ENCODE results near the gene TMEM248.
A peak's percentile ranks its signal among the peaks of the same experiment; 100 is the strongest.
"Not testable (repeated sequence)": the region's sequence is repeated elsewhere in the genome, so short reads cannot be mapped to it uniquely, and the experiment has no call there.

TMEM248 gene

DNA sequence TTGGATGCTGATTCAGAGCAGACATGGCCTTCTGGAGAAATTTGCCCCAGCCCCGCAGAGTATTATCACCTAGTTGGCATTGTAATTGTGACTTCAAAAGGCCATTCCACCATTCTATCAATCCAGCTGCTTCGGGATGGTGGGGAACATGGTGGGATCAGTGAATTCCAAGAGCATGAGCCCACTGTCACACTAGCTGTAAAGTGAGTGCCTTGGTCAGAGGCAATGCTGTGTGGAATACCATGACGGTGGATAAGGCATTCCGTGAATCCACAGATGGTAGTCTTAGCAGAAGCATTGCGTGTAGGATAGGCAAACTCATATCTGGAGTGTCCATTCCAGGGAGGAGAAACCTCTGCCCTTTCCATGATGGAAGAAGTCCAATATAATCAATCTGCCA lies 13.3 kb upstream of the TMEM248 start:
- DNase-seq (ENCODE audit: low read depth in 1 of 2, low spot score in 1 of 2), result no peak

DNA sequence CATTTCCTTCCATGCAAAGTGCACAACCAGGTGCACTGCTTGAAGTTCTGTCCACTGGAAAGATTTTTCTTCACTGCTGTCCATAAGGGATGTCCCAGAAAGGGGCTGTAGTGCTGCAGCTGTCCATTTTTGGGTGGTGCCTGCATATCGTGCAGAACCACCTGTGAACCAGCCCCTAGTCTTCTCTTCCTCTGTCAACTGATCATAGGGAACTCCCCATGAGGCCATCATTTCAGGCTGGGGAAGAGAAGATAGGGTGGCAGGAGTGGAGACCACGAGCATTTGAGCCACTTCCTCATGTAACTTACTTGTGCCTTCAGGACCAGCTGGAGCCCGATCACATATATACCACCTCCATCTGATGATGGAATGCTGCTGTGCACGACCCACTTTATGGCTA lies 12.4 kb upstream of the TMEM248 start:
- not testable (repeated sequence) for DNase-seq (ENCODE audit: low read depth in 1 of 2, low spot score in 1 of 2)

DNA sequence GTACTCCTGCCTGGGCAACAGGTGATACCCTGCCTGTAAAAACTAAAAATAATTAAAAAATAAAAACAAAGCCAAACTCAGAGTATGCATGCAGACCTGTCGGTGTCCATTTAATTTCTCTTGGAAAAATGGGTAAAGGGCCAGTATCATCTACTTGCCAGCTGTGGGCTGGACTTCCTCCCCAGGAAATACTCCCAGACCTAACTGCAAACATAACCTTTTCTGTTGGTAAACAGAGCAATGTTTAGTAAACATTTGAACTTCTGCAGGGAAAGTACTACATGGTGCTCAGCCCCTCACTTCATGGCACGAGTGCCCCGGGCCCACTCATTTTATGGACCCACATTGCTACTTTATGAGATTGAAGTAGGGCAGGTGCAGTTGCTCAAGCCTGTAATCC lies 10.2 kb upstream of the TMEM248 start:
- no peak for DNase-seq (ENCODE audit: low read depth in 1 of 2, low spot score in 1 of 2)

DNA sequence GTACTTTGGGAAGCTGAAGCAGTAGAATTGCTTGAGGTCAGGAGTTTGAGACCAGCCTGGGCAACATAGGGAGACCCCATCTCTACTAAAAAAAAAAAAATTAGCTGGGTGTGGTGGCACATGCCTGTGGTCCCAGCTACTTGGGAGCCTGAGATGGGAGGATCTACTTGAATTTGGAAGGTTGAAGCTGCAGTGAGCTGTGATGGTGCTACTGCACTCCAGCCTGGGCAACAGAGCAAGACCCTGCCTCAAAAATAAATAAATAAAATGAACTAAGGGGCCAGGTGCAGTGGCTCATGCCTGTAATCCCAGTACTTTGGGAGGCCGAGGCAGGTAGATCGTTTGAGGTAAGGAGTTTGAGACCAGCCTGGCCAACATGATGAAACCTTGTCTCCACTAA lies 9.8 kb upstream of the TMEM248 start:
- not testable (repeated sequence) for DNase-seq (ENCODE audit: low read depth in 1 of 2, low spot score in 1 of 2)

DNA sequence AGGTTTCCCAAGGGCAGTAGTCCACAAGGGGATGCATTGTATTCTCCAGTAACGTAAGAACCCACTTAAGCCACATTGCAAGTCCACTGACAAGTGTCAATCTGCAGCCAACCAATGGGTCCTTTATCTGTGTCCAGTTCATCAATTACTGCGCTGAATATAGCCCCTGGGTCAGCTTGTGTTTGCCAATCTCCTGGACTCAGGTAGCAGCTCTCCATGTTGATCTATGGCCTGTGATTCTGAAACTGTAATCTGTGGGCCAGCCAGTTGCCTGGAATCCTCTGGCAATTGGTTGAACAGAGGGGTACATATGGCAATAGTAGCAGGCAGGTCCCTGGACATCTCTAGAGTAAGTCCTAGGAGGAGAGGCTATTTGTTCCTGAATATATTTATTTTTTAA lies 8.8 kb upstream of the TMEM248 start:
- DNase-seq (ENCODE audit: low read depth in 1 of 2, low spot score in 1 of 2), result no peak

DNA sequence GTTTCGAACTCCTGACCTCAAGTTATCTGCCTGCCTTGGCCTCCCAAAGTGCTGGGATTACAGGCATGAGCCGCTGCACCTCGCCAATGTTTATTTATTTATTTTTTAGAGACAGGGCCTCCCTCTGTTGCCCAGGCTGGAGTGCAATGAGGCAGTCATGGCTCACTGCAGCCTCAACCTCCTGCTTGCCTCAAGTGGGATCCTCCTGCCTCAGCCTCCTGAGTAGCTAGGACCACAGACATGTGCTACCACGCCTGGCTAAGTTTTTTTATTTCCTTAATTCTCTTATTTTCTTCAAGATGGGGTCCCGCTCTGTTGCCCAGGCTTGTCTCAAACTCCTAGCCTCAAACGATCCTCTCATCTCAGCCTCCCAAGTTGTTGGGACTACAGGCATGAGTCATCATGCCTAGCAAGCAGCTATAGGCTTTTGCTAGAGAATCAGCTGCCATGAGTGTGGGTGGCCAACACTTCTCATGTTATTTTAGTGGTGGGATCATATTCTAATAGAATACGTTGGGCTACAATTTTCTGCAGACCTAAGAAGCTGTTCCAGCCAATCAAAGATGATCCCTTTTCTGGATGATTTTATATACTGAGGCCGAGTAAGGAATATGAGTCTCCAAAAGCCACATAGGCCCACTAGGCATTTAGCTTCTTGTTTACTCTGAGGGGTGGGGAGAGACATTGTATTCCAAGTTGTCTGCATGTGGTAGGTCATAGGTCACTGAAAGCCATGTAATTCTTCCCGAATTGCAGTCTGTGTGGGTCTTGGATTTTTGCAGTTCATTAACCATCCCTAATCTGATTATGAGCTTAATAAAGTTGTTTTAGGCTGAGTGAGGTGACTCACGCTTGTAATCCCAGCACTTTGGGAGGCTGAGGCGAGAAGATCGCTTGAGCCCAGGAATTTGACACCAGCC lies 7.6 kb upstream of the TMEM248 start:
- no peak for DNase-seq (ENCODE audit: low read depth in 1 of 2, low spot score in 1 of 2)

DNA sequence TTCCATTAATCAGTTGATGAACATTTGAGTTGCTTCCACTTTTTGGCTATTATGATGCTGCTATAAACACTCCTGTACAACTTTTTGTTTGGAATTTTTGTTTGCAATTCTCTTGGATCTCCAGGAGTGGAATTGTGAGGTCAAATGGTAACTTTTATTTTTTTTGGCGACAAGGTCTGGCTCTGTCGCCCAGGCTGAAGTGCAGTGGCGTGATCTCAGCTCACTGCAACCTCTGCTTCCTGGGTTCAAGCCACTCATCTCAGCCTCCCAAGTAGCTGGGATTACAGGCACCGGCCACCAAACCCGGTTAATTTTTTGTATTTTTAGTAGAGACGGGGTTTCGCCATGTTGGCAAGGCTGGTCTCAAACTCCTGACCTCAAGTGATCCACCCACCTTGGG lies 3.1 kb upstream of the TMEM248 start:
- not testable (repeated sequence) for DNase-seq (ENCODE audit: low read depth in 1 of 2, low spot score in 1 of 2)

DNA sequence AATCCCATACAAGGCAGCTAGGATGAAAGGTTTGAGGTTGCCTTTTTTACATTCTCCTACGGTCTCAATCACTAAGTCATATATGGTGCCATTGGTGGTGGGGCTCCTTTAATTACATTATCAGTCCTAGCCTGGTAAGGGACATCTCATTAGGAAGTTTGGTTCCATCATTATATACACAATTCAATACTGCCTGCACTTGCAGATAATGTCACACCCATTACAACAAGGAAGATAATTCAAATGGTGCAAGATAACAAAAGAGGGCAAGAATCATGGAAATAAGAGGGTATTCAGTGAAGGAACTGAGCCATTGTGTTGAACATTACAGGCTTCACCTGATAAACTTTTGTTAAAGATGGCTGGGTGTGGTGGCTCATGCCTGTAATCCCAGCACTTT lies 1.7 kb upstream of the TMEM248 start:
- no peak for DNase-seq (ENCODE audit: low read depth in 1 of 2, low spot score in 1 of 2)

DNA sequence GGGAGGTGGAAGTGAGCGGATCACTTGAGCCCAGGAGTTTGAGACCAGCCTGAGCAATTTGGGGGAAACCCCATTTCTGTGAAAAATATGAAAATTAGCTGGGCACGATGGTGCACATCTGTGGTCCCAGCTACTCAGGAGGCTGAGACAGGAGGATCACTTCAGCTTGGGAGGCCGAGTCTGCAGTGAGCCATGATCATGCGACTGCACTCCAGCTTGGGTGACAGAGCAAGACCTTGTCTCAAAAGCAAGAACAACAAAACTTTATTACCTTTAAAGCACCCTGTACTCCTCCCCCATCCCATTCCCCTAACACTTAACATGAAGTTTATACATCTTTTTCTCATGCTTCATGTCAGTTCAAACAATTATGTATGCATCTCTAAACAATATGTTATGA lies 1.3 kb upstream of the TMEM248 start:
- DNase-seq (ENCODE audit: low read depth in 1 of 2, low spot score in 1 of 2), result no peak

DNA sequence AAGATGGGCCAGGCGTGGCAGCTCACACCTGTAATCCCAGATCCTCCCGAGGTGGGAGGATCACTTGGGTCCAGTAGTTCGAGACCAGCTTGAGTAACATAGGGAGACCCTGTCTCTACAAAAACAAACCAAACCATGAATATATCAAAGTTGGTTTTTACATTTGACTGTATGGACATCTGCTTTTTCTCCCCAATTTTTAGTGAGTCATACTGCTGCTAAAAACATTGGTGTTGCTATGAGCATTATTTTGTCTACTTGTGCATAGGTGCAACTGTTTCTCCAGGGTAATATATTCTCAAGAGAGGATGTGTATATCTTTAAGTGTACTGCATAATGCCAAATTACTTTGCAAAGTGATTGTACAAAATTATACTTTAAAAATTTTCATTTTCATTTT lies 769 bp upstream of the TMEM248 start:
- no peak for DNase-seq (ENCODE audit: low read depth in 1 of 2, low spot score in 1 of 2)

DNA sequence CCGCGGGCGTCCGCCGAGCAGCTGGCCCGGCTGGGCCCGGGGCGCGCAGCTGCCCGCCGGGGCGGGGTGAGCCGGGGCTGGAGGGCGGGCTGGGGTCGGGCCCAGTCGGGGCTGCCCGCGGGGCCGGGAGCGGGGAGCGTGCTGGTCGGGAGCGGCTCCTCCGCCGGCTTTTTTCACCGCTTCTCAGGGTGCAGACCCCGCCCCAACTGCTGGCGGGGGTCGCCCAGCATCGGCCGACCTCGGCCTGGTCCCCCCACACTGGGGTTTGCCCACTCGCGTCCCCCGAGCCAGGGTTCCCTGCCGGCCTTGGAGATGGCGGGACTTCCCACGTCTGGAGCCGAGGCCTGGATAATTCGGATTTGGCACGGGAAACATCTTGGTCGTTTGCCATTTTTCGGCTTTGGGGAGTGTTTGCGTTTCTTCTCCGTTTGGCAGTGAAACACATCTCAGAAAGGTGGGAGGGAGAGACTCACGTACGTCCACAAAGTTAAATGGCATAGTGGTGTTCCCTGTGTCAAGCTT lies 432 bp downstream of the TMEM248 start:
- peak in 1 of 2 donors; percentile 9 for DNase-seq (ENCODE audit: low read depth in 1 of 2, low spot score in 1 of 2)

DNA sequence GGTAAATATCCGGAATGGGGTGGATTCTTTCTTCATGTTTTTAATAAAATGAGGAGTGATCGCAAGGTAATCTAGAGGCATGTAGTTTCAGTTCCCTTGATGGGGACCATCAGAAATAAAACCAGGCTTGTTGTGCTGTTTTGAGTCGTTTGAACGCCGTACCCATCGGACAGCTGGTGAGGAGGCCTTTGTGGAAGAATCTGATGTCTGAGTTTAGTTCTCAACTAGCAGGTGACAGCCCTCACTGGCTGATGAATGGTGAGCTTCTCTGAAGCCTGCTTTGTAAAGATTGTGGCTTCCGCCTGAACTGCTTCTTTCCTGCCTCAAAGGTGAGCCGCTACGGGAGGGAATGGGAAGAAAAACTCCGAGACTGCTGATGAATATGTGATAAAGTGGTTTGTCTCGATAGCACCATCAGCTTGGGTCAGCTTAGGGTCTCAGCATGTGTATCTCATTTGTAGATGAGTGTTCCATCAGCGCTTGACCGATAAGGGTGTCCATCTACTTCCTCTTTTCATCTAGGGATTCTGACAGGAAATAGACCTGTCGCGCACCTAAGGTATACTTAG lies 977 bp downstream of the TMEM248 start:
- peak; percentile 1 to 13 for DNase-seq (ENCODE audit: low read depth in 1 of 2, low spot score in 1 of 2)

DNA sequence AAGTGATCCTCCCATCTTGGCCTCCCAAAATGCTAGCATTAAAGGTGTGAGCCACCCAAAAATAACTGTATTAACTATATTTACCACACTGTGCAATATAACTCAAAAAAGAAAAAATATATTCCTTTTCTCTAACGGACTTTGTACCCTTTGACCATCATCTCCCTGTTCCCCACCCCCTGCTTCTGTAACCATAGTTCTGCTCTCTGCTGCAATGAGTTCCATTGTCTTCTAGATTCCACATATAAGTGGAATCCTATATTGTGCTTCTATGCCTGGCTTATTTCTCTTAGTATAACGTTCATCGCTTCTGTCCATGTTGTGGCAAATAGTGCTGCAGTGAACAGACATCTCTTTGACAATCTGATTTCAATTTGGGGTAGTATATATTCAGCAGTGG lies 4.2 kb downstream of the TMEM248 start:
- DNase-seq (ENCODE audit: low read depth in 1 of 2, low spot score in 1 of 2), result no peak

DNA sequence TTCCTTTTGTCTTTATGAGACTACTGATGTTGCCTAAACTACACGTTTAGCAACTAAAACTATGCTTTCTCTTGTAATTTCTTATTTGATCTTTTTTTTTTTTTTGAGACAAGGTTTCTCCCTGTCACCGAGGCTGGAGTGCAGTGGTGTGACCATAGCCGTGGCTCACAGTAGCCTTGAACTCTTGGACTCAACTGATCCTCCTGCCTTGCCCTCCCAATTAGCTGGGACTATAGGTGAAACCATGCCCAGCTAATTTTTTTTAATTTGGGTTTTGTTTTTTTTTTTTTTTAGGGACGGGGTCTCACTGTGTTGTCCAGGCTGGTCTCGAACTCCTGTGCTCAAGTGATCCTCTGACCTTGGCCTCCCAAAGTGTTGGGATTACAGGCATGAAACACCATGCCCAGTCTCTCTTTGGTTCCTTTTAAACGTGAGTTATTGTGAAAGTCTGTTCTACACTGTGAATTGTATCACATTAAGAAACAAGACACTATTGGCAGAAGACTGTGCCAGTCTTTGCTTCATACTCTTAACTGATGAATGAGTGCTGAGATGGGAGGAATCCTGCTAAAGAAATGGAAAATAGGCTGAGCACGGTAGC lies 6.4 kb downstream of the TMEM248 start:
- DNase-seq (ENCODE audit: low read depth in 1 of 2, low spot score in 1 of 2), result no peak

DNA sequence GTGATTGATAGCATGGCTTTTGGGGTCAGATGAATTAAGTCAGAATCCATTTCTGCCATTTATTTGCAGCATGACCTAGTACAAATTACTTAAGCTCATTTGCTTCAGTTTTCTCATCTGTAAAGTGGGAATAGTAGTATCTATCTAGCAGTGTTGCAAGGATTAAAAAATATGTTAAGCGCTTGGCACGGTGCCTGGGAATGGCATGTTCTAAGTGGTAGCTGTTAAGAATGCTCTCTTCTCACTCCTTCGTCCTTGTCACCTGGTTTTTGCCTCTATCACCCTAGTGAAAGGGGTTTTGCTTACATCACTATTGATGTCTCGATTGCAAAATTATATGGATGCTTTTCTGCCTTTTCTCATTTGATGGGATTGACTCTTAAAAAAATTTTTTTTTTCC lies 7.4 kb downstream of the TMEM248 start:
- DNase-seq (ENCODE audit: low read depth in 1 of 2, low spot score in 1 of 2), result no peak

DNA sequence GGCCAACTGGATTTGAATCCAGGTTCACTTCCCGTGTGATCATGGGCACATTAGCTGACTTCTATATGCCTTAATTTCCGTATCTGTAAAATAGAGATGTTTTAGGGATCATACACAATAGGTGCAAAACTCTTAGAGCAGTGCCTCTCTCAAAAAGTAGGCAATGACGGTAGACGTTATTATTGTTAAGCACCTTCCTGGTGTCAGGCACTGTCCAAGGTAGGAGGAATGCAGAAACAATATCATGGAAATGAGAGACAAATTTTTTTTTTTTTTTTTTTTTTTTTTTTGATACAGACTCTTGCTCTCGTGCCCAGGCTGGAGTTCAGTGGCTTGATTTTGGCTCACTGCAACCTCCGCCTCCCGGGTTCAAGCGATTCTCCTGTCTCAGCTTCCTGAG lies 8.1 kb downstream of the TMEM248 start:
- DNase-seq (ENCODE audit: low read depth in 1 of 2, low spot score in 1 of 2), result no peak

DNA sequence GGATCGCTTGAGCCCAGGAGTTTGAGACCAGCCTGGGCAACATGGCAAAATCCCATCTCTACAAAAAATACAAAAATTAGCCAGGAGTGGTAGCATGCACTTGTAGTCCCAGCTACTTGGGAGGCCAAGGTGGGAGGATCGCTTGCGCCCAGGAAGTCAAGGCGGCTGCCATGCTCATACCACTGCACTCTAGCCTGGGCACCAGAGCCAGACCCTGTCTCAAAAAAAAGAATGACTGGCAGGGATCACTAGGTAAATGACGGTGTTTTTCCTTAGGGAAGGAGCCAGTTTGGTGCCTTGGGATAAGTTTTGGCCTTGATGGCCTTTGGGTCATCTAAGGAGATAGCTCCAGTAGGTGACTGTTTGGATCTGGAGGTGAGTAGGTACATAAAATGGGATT lies 8.9 kb downstream of the TMEM248 start:
- DNase-seq (ENCODE audit: low read depth in 1 of 2, low spot score in 1 of 2), result no peak

DNA sequence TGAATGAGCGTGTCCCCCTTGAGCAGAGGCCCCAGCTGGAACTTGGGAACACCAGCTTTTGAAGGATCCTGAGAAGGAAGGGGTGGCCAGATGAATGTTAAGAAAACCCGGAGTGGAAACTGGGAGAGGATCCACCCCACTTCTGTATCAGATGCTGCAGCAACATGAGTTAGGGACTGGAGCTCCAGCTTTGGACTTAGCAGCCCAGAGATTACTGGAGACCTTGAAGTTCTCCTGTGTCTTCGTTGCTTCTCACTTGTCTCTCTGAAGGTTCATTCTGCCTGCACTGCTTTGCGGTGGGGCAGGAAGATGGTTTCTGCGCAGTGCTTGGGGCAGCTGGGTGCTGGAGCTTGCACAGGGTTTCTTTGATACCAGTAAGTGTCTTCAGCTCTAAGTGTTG lies 9.3 kb downstream of the TMEM248 start:
- no peak for DNase-seq (ENCODE audit: low read depth in 1 of 2, low spot score in 1 of 2)

DNA sequence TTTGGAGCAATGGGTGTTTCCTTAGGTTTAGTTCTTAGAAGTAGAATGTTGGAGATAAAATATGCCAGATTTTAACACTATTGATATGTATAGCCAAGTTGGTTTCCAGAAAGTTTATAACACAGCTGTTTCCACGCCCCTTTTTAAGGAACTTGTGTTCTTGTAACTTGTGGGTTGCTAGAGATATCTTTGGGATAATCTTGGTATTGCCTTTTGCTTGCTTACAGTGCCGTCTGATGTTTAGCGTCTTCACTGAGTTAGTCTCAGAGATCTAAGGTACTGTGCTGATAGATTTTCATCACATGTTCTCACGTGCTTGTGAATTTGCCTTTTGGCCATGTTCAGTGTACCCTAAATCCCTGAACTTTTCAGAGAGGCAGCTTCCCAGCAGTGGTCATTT lies 12.4 kb downstream of the TMEM248 start:
- DNase-seq (ENCODE audit: low read depth in 1 of 2, low spot score in 1 of 2), result no peak

DNA sequence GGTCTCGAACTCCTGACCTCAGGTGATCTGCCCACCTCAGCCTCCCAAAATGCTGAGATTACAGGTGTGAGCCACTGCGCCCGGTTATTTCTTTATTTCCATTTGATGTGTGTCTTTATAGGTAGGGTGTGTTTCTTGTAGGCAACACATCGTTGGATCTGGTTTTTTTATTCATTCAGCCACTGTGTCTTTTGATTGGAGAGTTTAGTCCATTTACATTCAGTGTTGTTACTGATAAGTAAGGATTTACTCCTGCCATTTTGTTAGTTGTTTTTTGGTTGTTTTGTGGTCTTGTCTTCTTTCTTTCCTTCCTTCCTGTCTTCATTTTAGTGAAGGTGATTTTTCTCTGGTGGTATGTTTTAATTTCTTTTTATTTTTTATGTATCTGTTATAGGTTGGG lies 16.9 kb downstream of the TMEM248 start:
- no peak for DNase-seq (ENCODE audit: low read depth in 1 of 2, low spot score in 1 of 2)

DNA sequence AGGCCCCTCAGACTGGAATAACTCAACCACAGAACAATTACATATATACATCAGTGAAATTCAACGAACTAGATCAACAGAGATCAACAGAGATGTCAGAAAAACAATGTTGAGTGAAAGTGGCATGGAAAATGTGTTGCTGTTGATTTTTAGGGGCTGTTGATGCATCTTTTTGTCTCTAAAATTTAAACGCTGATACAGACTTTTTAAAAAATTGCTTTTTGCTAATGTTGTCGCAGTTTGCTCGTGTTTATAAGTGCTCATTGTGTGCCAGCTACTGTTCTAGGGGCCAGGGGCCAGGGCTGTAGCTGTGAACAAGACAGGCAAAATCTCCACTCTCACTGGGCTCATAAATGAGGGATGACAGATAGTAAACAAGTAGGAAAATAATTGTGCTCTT lies 18.3 kb downstream of the TMEM248 start:
- no peak for DNase-seq (ENCODE audit: low read depth in 1 of 2, low spot score in 1 of 2)

DNA sequence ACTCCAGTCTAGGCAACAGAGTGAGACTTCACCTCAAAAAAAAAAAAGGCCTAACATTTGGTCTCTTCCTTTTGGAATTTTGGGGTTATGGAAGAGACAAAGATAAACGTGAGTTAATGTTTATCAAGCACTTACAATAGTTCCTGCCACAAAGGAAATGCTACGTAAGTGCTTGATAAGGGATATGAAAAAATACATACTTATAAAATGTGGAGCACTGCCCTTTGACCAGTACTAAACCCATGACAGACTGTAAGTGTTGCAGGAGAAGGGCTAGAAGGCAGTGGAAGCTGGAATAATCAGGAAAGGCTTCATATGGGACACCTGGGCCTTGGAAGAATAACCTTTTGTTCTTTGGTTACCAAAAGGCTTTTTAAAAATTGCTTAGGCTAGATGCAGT lies 25.5 kb downstream of the TMEM248 start:
- no peak for DNase-seq (ENCODE audit: low read depth in 1 of 2, low spot score in 1 of 2)
